IMR-90 (cell line): Measurements from ENCODE around the gene SAXO1. TPM values are rescaled to one million over a fixed set of nuclear protein-coding genes. Genes with fewer than 3 reads are reported as not detected.
A peak's percentile ranks its signal among the peaks of the same experiment; 100 is the strongest.

Experiments
- ATAC-seq: fragments of 200-7000 bp; cut with Tn5 transposase; 2 replicates; pipeline ENCODE4 v1.9.1; 2020; ENCODE audit warnings: low read depth, mild to moderate bottlenecking, moderate library complexity
- BruUV-seq: library from RNA; stranded (reverse); fragments of 400-500 nt; replicated peaks from 2 replicates; lab custom pipeline; 2021; lab: Mats Ljungman, UMichigan
- CTCF ChIA-PET: fragments of 300-600 bp; formaldehyde crosslinking; extraction: SDS; loops from one replicate; lab custom pipeline; 2021; ENCODE audit warnings: antibody characterized with exemption; lab: Yijun Ruan, JAX
- POLR2A ChIA-PET: fragments of 300-600 bp; sonication (Branson Sonifier 250); formaldehyde crosslinking; loops from one replicate; lab custom pipeline; 2022; ENCODE audit warnings: antibody characterized with exemption; ENCODE audit not compliant: unreplicated experiment; lab: Charles Lee
- DNase-seq: peaks from one replicate; pipeline ENCODE4 v3.0.0; 2013
- H2AFZ ChIP-seq: replicated peaks from 2 replicates; pipeline ENCODE3; 2013; ENCODE audit warnings: low read length, mild to moderate bottlenecking; ENCODE audit not compliant: poor library complexity
- H2AK5ac ChIP-seq: 2 replicates; pipeline ENCODE4 v1.6.1; 2013; ENCODE audit warnings: low read depth, low read length, inconsistent platforms
- H2AK9ac ChIP-seq: replicated peaks from 2 replicates; pipeline ENCODE3; 2013; ENCODE audit warnings: mild to moderate bottlenecking, low read depth, low read length, moderate library complexity; ENCODE audit not compliant: poor library complexity
- H2BK120ac ChIP-seq: 2 replicates; pipeline ENCODE4 v1.6.1; 2013; ENCODE audit warnings: low read depth, low read length, inconsistent platforms
- H2BK15ac ChIP-seq: 3 replicates; pipeline ENCODE4 v1.6.1; 2013; ENCODE audit warnings: low read depth, low read length, inconsistent platforms
- H2BK20ac ChIP-seq: 2 replicates; pipeline ENCODE4 v1.6.1; 2013; ENCODE audit warnings: low read depth, mild to moderate bottlenecking, inconsistent platforms, low read length, moderate library complexity
- H2BK5ac ChIP-seq: 2 replicates; pipeline ENCODE4 v1.6.1; 2013; ENCODE audit warnings: mild to moderate bottlenecking, low read depth, low read length, inconsistent platforms; ENCODE audit not compliant: poor library complexity, severe bottlenecking
- H3K14ac ChIP-seq: replicated peaks from 2 replicates; pipeline ENCODE4 v1.6.1; 2013; ENCODE audit warnings: low read depth, low read length, inconsistent platforms
- H3K18ac ChIP-seq: 2 replicates; pipeline ENCODE4 v1.6.1; 2013; ENCODE audit warnings: low read depth, low read length, control low read depth
- H3K23ac ChIP-seq: 2 replicates; pipeline ENCODE4 v1.6.1; 2013; ENCODE audit warnings: low read depth, low read length, inconsistent platforms
- H3K27ac ChIP-seq: 2 replicates; pipeline ENCODE4 v1.5.1; 2013; ENCODE audit warnings: mild to moderate bottlenecking, control low read depth, low read length; ENCODE audit not compliant: insufficient read depth
- H3K27me3 ChIP-seq: 2 replicates; pipeline ENCODE4 v1.6.1; 2013; ENCODE audit warnings: low read length; ENCODE audit not compliant: control insufficient read depth, insufficient read depth
- H3K36me3 ChIP-seq: 2 replicates; pipeline ENCODE4 v1.6.1; 2013; ENCODE audit warnings: low read length, mixed read lengths; ENCODE audit not compliant: control insufficient read depth, insufficient read depth
- H3K4ac ChIP-seq: 2 replicates; pipeline ENCODE4 v1.6.1; 2013; ENCODE audit warnings: low read depth, low read length, inconsistent platforms
- H3K4me1 ChIP-seq: 2 replicates; pipeline ENCODE4 v1.6.1; 2013; ENCODE audit warnings: low read length, mixed read lengths; ENCODE audit not compliant: control insufficient read depth, insufficient read depth
- H3K4me2 ChIP-seq: 2 replicates; pipeline ENCODE4 v1.6.1; 2013; ENCODE audit warnings: low read depth, mild to moderate bottlenecking, control low read depth, low read length, moderate library complexity
- H3K4me3 ChIP-seq: 2 replicates; pipeline ENCODE4 v1.5.1; 2013; ENCODE audit warnings: low read depth, mild to moderate bottlenecking, control low read depth, low read length, moderate library complexity; ENCODE audit not compliant: insufficient read depth
- H3K56ac ChIP-seq: 2 replicates; pipeline ENCODE4 v1.6.1; 2013; ENCODE audit warnings: low read length, inconsistent platforms; ENCODE audit not compliant: insufficient read depth; ENCODE audit errors: extremely low read depth
- H3K79me1 ChIP-seq, 2 experiments: 2 replicates each; pipeline ENCODE4 v1.6.1; 2013; ENCODE audit warnings: low read length in 2 of 2, inconsistent platforms in 1 of 2, low read depth in 1 of 2
- H3K9ac ChIP-seq: 2 replicates; pipeline ENCODE4 v1.6.1; 2013; ENCODE audit warnings: low read depth, low read length, control low read depth
- H3K9me1 ChIP-seq: 2 replicates; pipeline ENCODE4 v1.6.1; 2013; ENCODE audit warnings: low read length, inconsistent platforms; ENCODE audit not compliant: insufficient read depth
- H3K9me3 ChIP-seq: 2 replicates; pipeline ENCODE4 v1.6.1; 2013; ENCODE audit warnings: low read length; ENCODE audit not compliant: control insufficient read depth, insufficient read depth
- H4K20me1 ChIP-seq: 2 replicates; pipeline ENCODE4 v1.6.1; 2013; ENCODE audit warnings: low read length, inconsistent platforms; ENCODE audit not compliant: insufficient read depth
- H4K5ac ChIP-seq: 2 replicates; pipeline ENCODE4 v1.6.1; 2013; ENCODE audit warnings: mild to moderate bottlenecking, low read depth, low read length, control low read depth
- H4K8ac ChIP-seq, 2 experiments: 2 replicates each; pipeline ENCODE4 v1.6.1; 2013; ENCODE audit warnings: low read depth in 2 of 2, low read length in 2 of 2, control low read depth in 1 of 2, inconsistent platforms in 1 of 2
- H4K91ac ChIP-seq: 2 replicates; pipeline ENCODE4 v1.6.1; 2013; ENCODE audit warnings: low read depth, low read length, inconsistent platforms; ENCODE audit not compliant: insufficient read depth
- BHLHE40 ChIP-seq: fragments of 150-350 bp; IDR thresholded peaks from 2 replicates; pipeline ENCODE4 v1.6.1; 2016; ENCODE audit warnings: mild to moderate bottlenecking, low read depth, low read length
- FOS ChIP-seq: fragments of 150-350 bp; IDR thresholded peaks from 2 replicates; pipeline ENCODE4 v1.6.1; 2016; ENCODE audit warnings: low read depth, low read length
- MAZ ChIP-seq: IDR thresholded peaks from 2 replicates; pipeline ENCODE4 v1.6.1; 2012; ENCODE audit warnings: low read depth, mild to moderate bottlenecking, low read length, improper control_type of control experiment, moderate library complexity, borderline replicate concordance
- MXI1 ChIP-seq: IDR thresholded peaks from 2 replicates; pipeline ENCODE4 v1.6.1; 2012; ENCODE audit warnings: low read depth, mild to moderate bottlenecking, low read length, moderate library complexity, borderline replicate concordance
- RAD21 ChIP-seq: IDR thresholded peaks from 2 replicates; pipeline ENCODE4 v1.6.1; 2012; ENCODE audit warnings: low read length, improper control_type of control experiment
- RCOR1 ChIP-seq: IDR thresholded peaks from 2 replicates; pipeline ENCODE4 v1.6.1; 2012; ENCODE audit warnings: mild to moderate bottlenecking, low read length, improper control_type of control experiment; ENCODE audit not compliant: insufficient replicate concordance
- RFX5 ChIP-seq: IDR thresholded peaks from 2 replicates; pipeline ENCODE4 v1.8.0; 2012; ENCODE audit warnings: low read depth, mild to moderate bottlenecking, low read length, moderate library complexity
- USF2 ChIP-seq: fragments of 150-350 bp; IDR thresholded peaks from 2 replicates; pipeline ENCODE4 v1.6.1; 2017; ENCODE audit warnings: mild to moderate bottlenecking, antibody characterized with exemption, low read length, low read depth
- WGBS, 2 experiments: methylation state at CpG; one replicate each; pipeline versions ENCODE4 v1.1.5 to v1.1.7; 2013; ENCODE audit warnings: missing lambda C conversion rate in 2 of 2; ENCODE audit not compliant: insufficient read length in 1 of 2; ENCODE audit errors: extremely low coverage in 2 of 2; 5-methylcytosine and 5-hydroxymethylcytosine counted together
- dilution Hi-C: fragments of 300-500 bp; cut with HindIII; formaldehyde crosslinking; loops from one replicate; pipeline ENCODE4 v1.14.3; 2018; ENCODE audit warnings: low sequenced_read_pairs; ENCODE audit not compliant: unreplicated experiment
- in situ Hi-C: fragments of 300-500 bp; cut with MboI; formaldehyde crosslinking; loops from 3 replicates; pipeline ENCODE4 v1.14.3; 2019; ENCODE audit warnings: low sequenced_read_pairs, inconsistent platforms, mixed read lengths
- intact Hi-C: fragments of 100-400 bp; cut with micrococcal nuclease; formaldehyde crosslinking; loops from 2 replicates; pipeline ENCODE4 v1.10.0; 2022
- polyA plus RNA-seq, 3 experiments: library from polyadenylated mRNA; depleted of rRNA; stranded (reverse); fragments of >200 nt; gene quantifications; 2 replicates each; pipeline ENCODE4 v1.2.3, GENCODE V29; 2012; ENCODE audit warnings: low replicate concordance in 1 of 3
- total RNA-seq: library from RNA; depleted of rRNA; stranded (reverse); fragments of >200 nt; gene quantifications from 2 replicates; pipeline ENCODE4 v1.2.3, GENCODE V29; 2012

The SAXO1 gene
- total and polyA plus RNA-seq, 2 of the 4 experiments (the other 2 are of a cell fraction) = not detected

GRCh38 chr9:18976709-18977531 is 56.1 kb downstream of the SAXO1 start:
- Histone ChIP-seq H3K4me2 (peak overlapping the region; percentile 77), H2BK5ac (no peak overlapping the region), H2BK120ac (no peak overlapping the region), H2AFZ (no peak overlapping the region), H4K5ac (no peak overlapping the region), H3K4ac (no peak overlapping the region), H3K4me1 (peaks cover 7% of the 10 kb centered on the region), H3K9me3 (no peaks in the 10 kb centered on the region), H3K56ac (no peak overlapping the region), H2BK15ac (no peak overlapping the region), H2AK9ac (no peak overlapping the region), H2AK5ac (no peak overlapping the region), H3K18ac (no peak overlapping the region), H3K27me3 (peaks cover 35% of the 10 kb centered on the region), H3K4me3 (no peak overlapping the region; the same call in 1 of the 2 replicates), H4K8ac (no peak overlapping the region), H3K79me1 (no peaks in the 10 kb centered on the region), H3K9ac (no peak overlapping the region), H2BK20ac (no peak overlapping the region), H3K27ac (no peak overlapping the region), H3K9me1 (peaks cover 2% of the 10 kb centered on the region; the same call in 1 of the 2 replicates), H4K91ac (no peak overlapping the region), H4K20me1 (no peaks in the 10 kb centered on the region), H3K23ac (no peak overlapping the region), H3K14ac (no peak overlapping the region), H3K36me3 (no peaks in the 10 kb centered on the region)
- dilution Hi-C loops = no loop called here
- no TSS peak for BruUV-seq
- no CpG with 5 or more reads among the region's 12 CpGs for WGBS, 2 experiments
- in situ Hi-C loops = no loop called here
- TF ChIP-seq USF2 = peak; percentile 53; the same call in 1 of the 2 replicates
- peak; percentile 83 for TF ChIP-seq BHLHE40
- 0 out of 2 replicates have a peak, but pooled peaks have one; percentile 17 for TF ChIP-seq FOS
- TF ChIP-seq MXI1 = peak; percentile 56; the same call in 1 of the 2 replicates
- peak; percentile 66 for TF ChIP-seq RFX5
- no peak for TF ChIP-seq RCOR1
- no peak for TF ChIP-seq MAZ
- TF ChIP-seq RAD21 = no peak
- DNase-seq (peak; percentile 92), ATAC-seq (peak; percentile 77)
- ChIA-PET POLR2A (no interaction called here), CTCF (interaction anchor here (0.7 kb wide), 1 partner anchor 1131 kb away, joined by 3 read pairs; no protein-coding TSS in a partner anchor)
- intact Hi-C loops = no loop called here
